ENCODE data around the gene HRH2.

Gene HRH2

DNA sequence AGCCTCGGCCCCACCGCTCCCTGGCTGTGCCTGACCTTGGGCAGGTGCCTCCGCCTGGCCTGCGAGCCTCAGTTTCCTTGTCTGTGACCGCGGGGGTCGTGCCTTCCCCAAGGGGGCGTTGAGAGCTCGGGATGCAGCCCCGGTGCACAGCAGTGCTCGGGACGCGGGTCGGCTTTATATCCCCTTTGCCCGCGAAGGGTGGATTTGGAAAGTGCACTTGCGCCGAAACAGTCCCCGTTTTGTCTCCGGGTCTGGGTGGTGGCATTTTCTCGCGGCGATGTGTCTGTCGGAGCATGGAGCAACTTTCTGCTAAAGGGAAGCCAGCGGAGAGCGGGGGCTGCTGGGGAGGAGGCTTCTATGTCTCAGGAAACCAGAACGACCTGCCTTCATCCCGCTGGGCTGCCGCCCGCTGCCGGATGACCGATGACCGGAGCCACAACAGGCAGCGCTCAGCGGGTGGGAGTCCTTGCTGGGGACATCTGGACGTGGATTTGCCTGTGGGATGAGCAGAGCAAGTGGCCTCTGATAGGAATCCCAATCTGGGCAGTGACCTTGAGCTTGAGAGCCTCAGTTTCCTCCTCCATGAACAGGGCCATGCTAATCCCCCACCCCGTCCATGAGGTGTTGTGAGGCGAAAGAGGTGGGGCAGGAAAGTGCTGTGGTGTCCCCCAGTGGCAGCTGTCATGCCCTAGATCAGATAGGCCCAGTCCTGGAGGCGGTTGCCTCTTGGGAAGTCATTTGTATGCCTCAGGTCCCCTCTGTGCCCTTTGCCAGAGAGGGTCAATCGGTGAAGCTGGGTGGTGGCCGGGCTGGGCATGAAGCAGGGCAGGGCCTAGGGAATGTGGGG is 651 bp downstream of the HRH2 start:
- TF ChIP-seq FOXP2 (optimal IDR thresholded peaks at IDR 0.05; ENCODE audit: borderline replicate concordance, extremely low read depth, extremely low read length, insufficient read depth) (no peak), TAF1 (IDR thresholded peaks at IDR 0.05; ENCODE audit: borderline replicate concordance, insufficient read depth, low read length) (no peak)

DNA sequence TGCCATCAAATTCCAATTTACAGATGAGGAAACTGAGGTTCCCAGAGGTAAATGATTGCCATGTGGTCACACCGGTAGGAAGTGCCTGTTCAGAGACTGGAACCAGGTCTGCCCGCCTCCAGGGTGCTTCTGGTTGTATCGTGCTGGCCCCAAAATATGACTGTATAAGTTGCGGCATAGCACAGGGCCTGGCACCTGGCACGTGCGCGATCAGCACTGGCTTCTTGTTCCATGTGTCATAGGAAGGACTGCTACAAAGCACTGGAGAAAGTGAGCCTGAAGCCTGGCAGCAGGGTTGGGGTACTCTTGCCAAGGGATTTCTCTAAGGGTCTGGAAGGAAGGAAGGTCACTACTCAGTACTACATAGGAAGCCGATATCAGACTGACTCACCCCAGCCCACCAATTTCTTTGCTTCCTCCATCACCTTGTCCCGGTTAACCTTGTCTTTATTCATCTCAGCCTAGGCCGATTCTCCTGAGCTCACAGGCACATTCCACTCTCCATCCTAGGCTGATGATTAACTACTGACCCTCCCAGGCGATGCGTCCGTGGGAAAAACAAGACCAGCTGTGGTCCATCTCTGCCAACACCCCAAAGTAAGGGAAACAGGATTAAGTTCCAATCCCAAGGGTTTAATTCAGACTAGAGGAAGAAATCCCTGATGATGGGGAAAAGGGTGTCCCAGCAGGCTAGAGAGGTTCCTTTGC is 1.8 kb downstream of the HRH2 start:
- TF ChIP-seq FOXP2 (optimal IDR thresholded peaks at IDR 0.05; ENCODE audit: borderline replicate concordance, extremely low read depth, extremely low read length, insufficient read depth), result no peak
- no peak for TF ChIP-seq POLR2AphosphoS5 (IDR thresholded peaks at IDR 0.05; ENCODE audit: low read depth, low read length)
- no peak for TF ChIP-seq TAF1 (IDR thresholded peaks at IDR 0.05; ENCODE audit: borderline replicate concordance, insufficient read depth, low read length)
- TF ChIP-seq, protein P1, sequence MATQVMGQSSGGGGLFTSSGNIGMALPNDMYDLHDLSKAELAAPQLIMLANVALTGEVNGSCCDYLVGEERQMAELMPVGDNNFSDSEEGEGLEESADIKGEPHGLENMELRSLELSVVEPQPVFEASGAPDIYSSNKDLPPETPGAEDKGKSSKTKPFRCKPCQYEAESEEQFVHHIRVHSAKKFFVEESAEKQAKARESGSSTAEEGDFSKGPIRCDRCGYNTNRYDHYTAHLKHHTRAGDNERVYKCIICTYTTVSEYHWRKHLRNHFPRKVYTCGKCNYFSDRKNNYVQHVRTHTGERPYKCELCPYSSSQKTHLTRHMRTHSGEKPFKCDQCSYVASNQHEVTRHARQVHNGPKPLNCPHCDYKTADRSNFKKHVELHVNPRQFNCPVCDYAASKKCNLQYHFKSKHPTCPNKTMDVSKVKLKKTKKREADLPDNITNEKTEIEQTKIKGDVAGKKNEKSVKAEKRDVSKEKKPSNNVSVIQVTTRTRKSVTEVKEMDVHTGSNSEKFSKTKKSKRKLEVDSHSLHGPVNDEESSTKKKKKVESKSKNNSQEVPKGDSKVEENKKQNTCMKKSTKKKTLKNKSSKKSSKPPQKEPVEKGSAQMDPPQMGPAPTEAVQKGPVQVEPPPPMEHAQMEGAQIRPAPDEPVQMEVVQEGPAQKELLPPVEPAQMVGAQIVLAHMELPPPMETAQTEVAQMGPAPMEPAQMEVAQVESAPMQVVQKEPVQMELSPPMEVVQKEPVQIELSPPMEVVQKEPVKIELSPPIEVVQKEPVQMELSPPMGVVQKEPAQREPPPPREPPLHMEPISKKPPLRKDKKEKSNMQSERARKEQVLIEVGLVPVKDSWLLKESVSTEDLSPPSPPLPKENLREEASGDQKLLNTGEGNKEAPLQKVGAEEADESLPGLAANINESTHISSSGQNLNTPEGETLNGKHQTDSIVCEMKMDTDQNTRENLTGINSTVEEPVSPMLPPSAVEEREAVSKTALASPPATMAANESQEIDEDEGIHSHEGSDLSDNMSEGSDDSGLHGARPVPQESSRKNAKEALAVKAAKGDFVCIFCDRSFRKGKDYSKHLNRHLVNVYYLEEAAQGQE (IDR thresholded peaks at IDR 0.05; ENCODE audit: insufficient read depth in 1 of 2, low read depth in 2 of 2, low read length in 2 of 2), result no peak
- TF ChIP-seq SIN3A (IDR thresholded peaks at IDR 0.05; ENCODE audit: borderline replicate concordance, insufficient read depth, low read length), result no peak

DNA sequence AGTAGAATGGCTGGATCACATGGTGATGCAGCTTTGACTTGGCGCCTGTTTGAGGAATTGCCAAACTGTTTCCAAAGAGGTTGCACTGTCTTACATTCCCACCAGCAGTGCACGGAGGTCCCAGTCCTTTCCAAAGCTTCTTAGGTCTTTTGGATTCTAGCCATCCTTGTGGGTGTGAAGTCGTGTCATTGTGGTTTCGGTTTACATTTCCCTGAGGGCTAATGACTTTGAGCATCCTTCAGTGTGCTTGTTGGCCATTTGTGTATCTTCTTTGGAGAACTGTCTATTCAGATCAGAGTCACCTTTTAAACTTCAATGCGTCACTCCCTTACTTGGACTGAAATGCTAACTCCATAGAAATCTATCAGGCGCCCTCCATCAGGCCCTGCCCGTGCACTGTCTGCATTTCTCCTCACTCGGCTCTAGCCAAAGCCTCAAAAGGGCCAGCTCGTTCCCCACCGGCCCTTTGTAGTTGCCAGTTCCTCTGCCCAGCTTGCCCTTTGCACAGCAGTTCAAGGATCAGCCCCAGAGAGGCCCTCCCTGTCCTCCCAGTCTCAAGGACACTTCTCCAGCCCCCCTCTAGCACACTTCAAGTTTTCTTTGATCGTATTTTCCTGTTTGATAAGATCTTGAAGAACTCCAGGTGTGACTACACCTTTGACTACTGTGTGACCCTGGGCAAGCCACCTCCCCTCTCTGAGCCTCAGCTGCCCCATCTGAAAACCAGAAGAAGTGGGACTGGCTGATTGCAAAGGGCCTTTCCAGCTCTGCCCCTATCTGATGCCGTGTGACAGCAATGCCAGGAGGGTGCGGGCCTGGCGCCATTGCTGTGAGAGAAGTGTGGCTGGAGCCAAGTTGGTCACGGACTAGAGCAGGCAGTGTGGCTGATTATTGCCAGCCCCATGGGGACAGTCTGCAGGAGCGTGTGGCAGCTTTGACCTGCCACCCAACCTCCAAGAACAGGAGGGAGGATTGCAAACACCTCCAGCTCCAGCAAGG is 5.6 kb downstream of the HRH2 start:
- TF ChIP-seq FOXP2 (optimal IDR thresholded peaks at IDR 0.05; ENCODE audit: borderline replicate concordance, extremely low read depth, extremely low read length, insufficient read depth), result no peak
- no peak for TF ChIP-seq POLR2AphosphoS5 (IDR thresholded peaks at IDR 0.05; ENCODE audit: low read depth, low read length)
- no peak for TF ChIP-seq TAF1 (IDR thresholded peaks at IDR 0.05; ENCODE audit: borderline replicate concordance, insufficient read depth, low read length)
- no peak for TF ChIP-seq SIN3A (IDR thresholded peaks at IDR 0.05; ENCODE audit: borderline replicate concordance, insufficient read depth, low read length)
- TF ChIP-seq, protein P1 (IDR thresholded peaks at IDR 0.05; ENCODE audit: insufficient read depth in 1 of 2, low read depth in 2 of 2, low read length in 2 of 2), result no peak

- TF ChIP-seq TAF1 (IDR thresholded peaks at IDR 0.05; ENCODE audit: borderline replicate concordance, insufficient read depth, low read length), result no peak
- no peak for TF ChIP-seq POLR2AphosphoS5 (IDR thresholded peaks at IDR 0.05; ENCODE audit: low read depth, low read length)
- TF ChIP-seq FOXP2 (optimal IDR thresholded peaks at IDR 0.05; ENCODE audit: borderline replicate concordance, extremely low read depth, extremely low read length, insufficient read depth), result no peak
- TF ChIP-seq, protein P1 (IDR thresholded peaks at IDR 0.05; ENCODE audit: insufficient read depth in 1 of 2, low read depth in 2 of 2, low read length in 2 of 2), result no peak
Measured at GRCh38 chr5:175664723-175665122, 6.9 kb downstream of the HRH2 start.

DNA sequence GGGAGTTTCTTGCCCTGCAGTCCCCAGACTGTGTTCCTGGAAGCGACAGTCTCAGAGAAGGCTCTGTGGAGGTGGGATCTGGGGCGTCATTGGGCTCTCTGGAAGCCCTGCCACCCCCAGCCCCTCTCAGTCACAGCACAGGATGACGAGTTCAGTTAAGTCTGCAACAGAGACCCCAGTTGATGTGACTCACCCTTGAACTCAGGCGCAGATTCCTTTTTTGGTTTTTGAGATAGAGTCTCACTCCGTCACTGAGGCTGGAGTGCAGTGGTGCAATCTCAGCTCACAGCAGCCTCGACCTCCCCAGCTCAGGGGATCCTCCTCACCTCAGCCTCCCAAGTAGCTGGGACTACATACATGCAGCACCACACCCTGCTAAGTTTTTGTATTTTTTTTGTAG is 8.3 kb downstream of the HRH2 start:
- no peak for TF ChIP-seq TAF1 (IDR thresholded peaks at IDR 0.05; ENCODE audit: borderline replicate concordance, insufficient read depth, low read length)
- no peak for TF ChIP-seq SIN3A (IDR thresholded peaks at IDR 0.05; ENCODE audit: borderline replicate concordance, insufficient read depth, low read length)
- no peak for TF ChIP-seq POLR2AphosphoS5 (IDR thresholded peaks at IDR 0.05; ENCODE audit: low read depth, low read length)
- no peak for TF ChIP-seq FOXP2 (optimal IDR thresholded peaks at IDR 0.05; ENCODE audit: borderline replicate concordance, extremely low read depth, extremely low read length, insufficient read depth)
- TF ChIP-seq, protein P1 (IDR thresholded peaks at IDR 0.05; ENCODE audit: insufficient read depth in 1 of 2, low read depth in 2 of 2, low read length in 2 of 2), result no peak
